NCI-H460 (cell line): ENCODE results near the gene IRF4. TPM values are rescaled to one million over a fixed set of nuclear protein-coding genes. Genes with fewer than 3 reads are reported as not detected.
"Not testable (repeated sequence)": the region's sequence is repeated elsewhere in the genome, so short reads cannot be mapped to it uniquely, and the experiment has no call there.

Experiments used
- DNase-seq: peaks from one replicate; pipeline ENCODE4 v3.0.0-alpha.2; 2016; ENCODE audit warnings: low read depth; ENCODE audit errors: extremely low read depth
- total RNA-seq: library from RNA; depleted of rRNA; stranded (reverse); fragments of >200 nt; shearing (Covaris generic); gene quantifications from 2 replicates; pipeline ENCODE4 v1.2.3, GENCODE V29; 2014

IRF4 gene
- total RNA-seq, 1 experiment from 2014 or later: 0.67 TPM

- no peak for DNase-seq
These were observed 20.0 kb downstream of the IRF4 start for GRCh38 chr6:411402-412145.

GRCh38 chr6:412146-412886 lies 20.8 kb downstream of the IRF4 start:
- DNase-seq: no peak

GRCh38 chr6:414447-414846 lies 22.9 kb downstream of the IRF4 start:
- no peak for DNase-seq

GRCh38 chr6:415087-415486 lies 23.5 kb downstream of the IRF4 start:
- DNase-seq: no peak

GRCh38 chr6:421211-421610 lies 29.7 kb downstream of the IRF4 start:
- no peak for DNase-seq

GRCh38 chr6:422433-423054 lies 31.0 kb downstream of the IRF4 start:
- peak; percentile 71 for DNase-seq

GRCh38 chr6:423055-423798 lies 31.7 kb downstream of the IRF4 start:
- no peak for DNase-seq

- no peak for DNase-seq
These were observed 32.3 kb downstream of the IRF4 start for GRCh38 chr6:423799-424345.

- DNase-seq: no peak
These were observed 33.3 kb downstream of the IRF4 start for GRCh38 chr6:424741-425417.

- not testable (repeated sequence) for DNase-seq
These were observed 33.9 kb downstream of the IRF4 start for GRCh38 chr6:425418-425788.

GRCh38 chr6:426198-426738 lies 34.7 kb downstream of the IRF4 start:
- not testable (repeated sequence) for DNase-seq

- DNase-seq: no peak
These were observed 36.6 kb downstream of the IRF4 start for GRCh38 chr6:428047-428603.

- no peak for DNase-seq
These were observed 38.1 kb downstream of the IRF4 start for GRCh38 chr6:429515-430121.

GRCh38 chr6:431504-431903 lies 40.0 kb downstream of the IRF4 start:
- no peak for DNase-seq

GRCh38 chr6:431986-432385 lies 40.4 kb downstream of the IRF4 start:
- DNase-seq: no peak

GRCh38 chr6:434051-434705 lies 42.6 kb downstream of the IRF4 start:
- DNase-seq: no peak

- no peak for DNase-seq
These were observed 44.1 kb downstream of the IRF4 start for GRCh38 chr6:435441-436307.
